GM19397 (cell line): Measurements from ENCODE around the gene SDE2.
A peak's percentile ranks its signal among the peaks of the same experiment; 100 is the strongest.
"Not testable (repeated sequence)": the region's sequence is repeated elsewhere in the genome, so short reads cannot be mapped to it uniquely, and the experiment has no call there.

Experiments used
- ATAC-seq: cut with Tn5 transposase; IDR thresholded peaks from one replicate; pipeline ENCODE4 v1.9.1; 2021; ENCODE audit warnings: mild to moderate bottlenecking, moderate library complexity; ENCODE audit not compliant: unreplicated experiment

The SDE2 gene

DNA sequence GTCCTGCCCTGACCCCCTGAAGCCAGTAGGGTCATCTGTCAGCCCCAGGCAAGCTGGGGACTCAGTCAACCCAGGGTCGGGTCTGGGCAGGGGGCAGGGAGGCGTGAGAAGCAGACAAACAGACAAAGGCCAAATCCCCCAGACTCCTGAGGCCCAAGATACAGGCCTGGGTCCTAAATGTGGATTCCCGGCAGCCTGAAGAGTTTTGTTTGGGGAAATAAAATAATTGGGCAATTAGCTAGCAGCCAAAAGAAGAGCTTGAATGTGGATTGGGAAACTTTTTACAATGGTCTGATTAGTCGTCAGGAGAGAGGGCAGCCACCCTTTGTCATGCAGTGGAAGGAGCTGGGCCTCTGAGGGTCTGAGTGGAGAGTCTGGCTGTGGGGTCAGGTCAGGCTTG lies 53.6 kb downstream of the SDE2 start:
- ATAC-seq = no peak

GRCh38 chr1:225944951-225945350 lies 54.2 kb downstream of the SDE2 start:
- ATAC-seq = peak; percentile 53

- ATAC-seq = no peak
Measured at GRCh38 chr1:225944387-225944786, 54.8 kb downstream of the SDE2 start.

GRCh38 chr1:225943582-225943981 lies 55.6 kb downstream of the SDE2 start:
- no peak for ATAC-seq

- ATAC-seq = peak; percentile 55
Measured at GRCh38 chr1:225942574-225942973, 56.6 kb downstream of the SDE2 start.

DNA sequence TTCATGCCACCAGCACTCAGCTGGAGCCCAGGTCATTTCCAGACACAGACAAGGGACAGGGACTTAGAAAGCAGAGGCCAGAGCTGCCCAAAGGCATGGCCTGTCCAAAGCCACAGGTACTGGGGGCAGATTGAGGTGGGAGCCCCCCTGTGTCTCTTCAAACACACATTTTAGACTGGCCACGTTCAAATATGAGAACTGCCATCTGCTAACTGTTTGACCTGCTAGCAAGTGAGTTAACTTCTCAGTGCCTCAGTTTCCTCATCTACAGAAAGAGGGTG lies 57.3 kb downstream of the SDE2 start:
- ATAC-seq = no peak

DNA sequence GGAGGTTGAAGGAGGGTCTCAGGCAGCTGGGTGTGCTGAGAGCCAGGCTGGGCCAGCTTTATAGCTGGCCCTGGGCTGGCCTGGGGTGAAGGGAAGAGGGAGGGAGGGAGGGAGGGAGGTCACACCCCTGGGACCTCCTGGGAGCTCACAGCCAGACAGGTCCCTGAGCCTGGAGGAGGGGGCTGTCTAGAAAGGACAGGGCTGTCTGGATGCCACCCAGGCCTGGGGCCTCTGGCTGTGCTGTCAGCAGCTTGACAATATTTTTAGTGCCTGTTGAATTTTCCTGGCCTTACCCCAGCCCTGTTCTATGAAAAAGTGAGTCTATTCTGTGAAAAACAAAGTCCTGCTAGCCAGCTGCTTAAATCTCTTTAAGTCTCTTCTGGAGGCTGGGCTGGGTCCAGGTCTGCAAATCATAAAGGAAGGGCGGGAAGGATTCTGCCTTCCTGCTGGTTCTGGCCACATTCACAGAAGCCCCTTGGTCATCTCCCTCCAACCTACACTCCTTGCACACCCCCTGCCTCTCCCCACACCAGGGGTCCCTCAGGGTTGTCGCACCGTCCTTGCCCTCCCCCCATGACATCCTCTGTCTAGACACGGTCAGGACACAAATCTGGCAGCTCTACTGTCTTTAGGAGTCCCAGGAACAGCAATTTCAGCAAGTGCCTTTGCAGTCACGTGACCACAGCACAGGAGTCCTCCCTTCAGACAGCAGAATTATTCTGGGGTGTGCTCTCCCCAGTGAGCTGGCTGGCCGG lies 57.8 kb downstream of the SDE2 start, which contains the start of gene LEFTY2:
LEFTY2 (minus strand) TSS at position 34 of the 755 bp plus-strand sequence. CDS start 80 bp downstream, outside the sequence.
- no peak for ATAC-seq

- ATAC-seq = no peak
Measured at GRCh38 chr1:225940385-225941151, 58.6 kb downstream of the SDE2 start.

GRCh38 chr1:225939939-225940310 lies 59.2 kb downstream of the SDE2 start:
- not testable (repeated sequence) for ATAC-seq

GRCh38 chr1:225939097-225939938 lies 59.8 kb downstream of the SDE2 start:
- not testable (repeated sequence) for ATAC-seq

- ATAC-seq = no peak
Measured at GRCh38 chr1:225937048-225937968, 61.8 kb downstream of the SDE2 start.

- no peak for ATAC-seq
Measured at GRCh38 chr1:225936523-225936922, 62.6 kb downstream of the SDE2 start.

- ATAC-seq = not testable (repeated sequence)
Measured at GRCh38 chr1:225936086-225936485, 63.1 kb downstream of the SDE2 start.

DNA sequence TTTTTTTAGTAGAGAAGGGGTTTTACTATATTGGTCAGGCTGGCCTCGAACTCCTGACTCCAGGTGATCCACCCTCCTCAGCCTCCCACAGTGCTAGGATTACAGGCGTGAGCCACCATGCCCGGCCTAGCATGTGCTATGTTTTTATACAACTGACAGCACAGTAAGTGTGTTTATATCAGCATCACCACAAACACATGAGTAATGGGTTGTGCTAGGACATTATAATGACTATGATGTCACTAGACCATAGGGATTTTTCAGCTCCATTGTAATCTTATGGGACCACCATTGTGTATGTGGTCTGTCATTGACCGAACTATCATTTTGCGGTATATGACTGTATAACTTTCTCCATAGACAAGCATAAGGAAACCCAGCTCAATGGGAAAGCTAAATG lies 64.4 kb downstream of the SDE2 start:
- ATAC-seq = no peak

- no peak for ATAC-seq
Measured at GRCh38 chr1:225933072-225933471, 66.1 kb downstream of the SDE2 start.
